Cerebellar cortex (tissue), 1 donor: ENCODE data around the gene AP1M1.
A peak's percentile ranks its signal among the peaks of the same experiment; 100 is the strongest.

Experiments
- DNase-seq: peaks from one replicate; pipeline ENCODE4 v3.0.0-alpha.2; 2015; ENCODE audit warnings: low spot score

AP1M1 gene

GRCh38 chr19:16185123-16185767 is 12.5 kb upstream of the AP1M1 start, which contains the start of gene FAM32A:
TSS of gene FAM32A (plus strand) at chr19:16185410. CDS start at chr19:16185443, 33 bp downstream.
- peak; percentile 99 for DNase-seq

DNA sequence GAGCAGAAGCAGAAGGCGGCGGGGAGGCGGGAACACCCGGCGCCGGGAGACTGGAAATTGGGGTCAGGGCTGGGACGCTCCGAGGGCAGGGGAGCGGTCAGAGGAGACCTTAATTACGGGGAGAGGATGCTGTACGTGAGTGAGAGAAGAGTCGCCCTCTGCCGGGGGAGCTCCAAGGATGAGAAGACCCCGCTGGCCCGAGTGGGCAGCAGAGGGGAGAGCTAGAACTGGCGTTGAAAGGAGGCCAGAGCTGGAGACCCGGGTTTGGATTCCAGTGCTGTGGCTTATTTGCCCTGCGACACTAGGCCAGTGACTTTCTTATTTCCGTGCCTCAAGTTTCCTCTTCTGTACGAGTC is 12.0 kb upstream of the AP1M1 start:
- peak; percentile 45 for DNase-seq

- no peak for DNase-seq
These were observed 9.2 kb upstream of the AP1M1 start for GRCh38 chr19:16188521-16188920.

- DNase-seq: no peak
These were observed 7.5 kb upstream of the AP1M1 start for GRCh38 chr19:16190198-16190597.

- DNase-seq: no peak
These were observed 7.0 kb upstream of the AP1M1 start for GRCh38 chr19:16190736-16191135.

DNA sequence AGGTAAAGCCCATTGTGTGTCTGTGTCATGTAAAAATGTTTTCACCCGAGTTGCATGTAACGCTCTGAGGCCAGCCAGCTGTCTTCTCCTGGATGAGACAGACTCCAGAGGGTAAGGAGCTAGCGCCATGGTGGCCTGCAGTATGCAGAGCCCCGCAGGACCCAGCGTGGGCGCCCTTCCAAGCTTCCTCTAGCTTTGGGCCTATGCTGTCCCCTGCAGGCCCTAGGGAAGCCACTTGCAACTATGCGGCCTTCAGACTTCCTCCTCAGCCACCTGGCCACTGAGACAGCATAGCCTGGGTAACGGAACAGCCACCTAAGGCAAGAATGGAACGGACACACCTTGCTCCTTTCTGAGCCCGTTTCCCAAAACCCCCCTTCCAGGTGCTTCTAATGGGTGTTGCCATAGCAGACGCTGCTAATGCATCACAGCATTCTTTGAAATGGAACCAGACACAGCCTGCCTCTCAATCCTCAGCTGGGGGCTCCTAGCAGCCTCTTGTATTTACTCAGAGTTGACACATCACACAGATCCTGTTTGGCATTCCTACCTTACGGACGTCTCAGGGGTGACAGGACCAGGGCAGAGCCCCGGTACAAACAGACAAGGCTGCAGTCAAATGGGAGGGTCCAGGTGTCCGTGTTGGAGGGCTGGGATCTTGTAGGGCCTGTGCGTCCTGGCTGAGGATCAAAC is 6.3 kb upstream of the AP1M1 start:
- no peak for DNase-seq

DNA sequence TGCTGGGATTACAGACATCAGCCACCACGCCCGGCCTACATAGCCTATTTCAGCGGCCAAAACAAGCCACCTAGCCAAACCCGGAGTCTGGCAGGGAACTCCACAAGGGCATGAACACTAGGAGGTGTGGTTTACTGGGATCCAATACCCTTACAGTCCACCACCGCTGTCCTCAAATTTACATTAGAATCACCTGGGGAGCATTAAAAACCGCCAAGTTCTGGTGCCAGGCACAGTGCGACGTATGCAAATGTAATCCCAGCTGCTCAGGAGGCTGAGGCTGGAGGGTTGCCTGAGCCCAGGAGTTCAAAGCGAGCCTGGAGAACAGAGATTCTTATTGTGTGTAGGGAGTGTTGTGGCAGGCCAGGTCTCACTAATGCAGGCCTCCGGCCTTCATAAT is 4.2 kb upstream of the AP1M1 start:
- no peak for DNase-seq

GRCh38 chr19:16197188-16197621 is 506 bp upstream of the AP1M1 start:
- no peak for DNase-seq

- DNase-seq: no peak
These were observed 600 bp downstream of the AP1M1 start for GRCh38 chr19:16198370-16198651.

GRCh38 chr19:16199275-16199932 is 1.7 kb downstream of the AP1M1 start:
- no peak for DNase-seq

DNA sequence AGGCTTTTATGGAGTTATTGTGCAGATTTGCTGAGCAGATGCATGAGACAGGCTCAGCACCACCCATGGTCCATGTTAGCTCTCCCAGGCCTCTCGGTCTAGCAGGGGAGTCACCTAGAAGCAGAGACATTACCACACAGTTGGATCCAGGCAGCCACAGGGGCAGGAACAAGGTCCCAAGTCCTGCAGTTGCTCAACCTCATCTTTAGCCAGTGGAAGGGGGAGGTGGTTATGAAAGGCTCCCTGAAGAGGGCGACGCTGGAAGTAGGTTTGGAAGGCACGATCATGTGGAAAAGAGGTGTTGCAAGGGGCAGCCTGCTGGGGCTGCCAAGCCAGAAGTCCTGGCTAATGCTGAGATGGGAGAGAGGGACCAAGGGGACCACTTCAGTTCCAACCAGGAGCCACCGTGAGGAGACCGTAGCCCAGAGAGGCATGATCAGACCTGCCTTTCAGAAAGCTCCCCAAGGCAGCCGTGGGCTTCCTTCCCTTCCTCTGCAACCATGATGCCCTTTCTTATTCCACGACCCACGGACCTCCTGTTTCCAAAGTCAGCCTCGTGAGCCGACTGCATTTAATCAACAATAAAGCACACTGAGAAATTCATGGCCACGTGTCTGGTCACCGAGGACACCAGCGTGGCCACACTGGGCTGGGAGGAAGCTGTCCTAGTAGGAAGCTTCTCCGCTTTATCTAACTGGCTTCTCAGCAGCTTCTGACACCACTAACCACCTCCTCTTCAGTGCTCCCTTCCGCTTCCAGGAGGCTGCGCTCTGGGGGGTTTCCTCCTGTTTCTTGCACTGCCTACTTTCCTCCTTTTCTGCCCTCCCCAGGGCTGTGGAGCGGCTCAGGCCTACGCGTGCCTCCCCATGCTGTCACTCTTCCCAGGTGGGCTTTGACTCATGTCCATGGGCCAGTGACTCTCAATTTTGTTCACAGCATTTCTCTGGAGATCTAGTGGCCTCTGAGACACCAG is 2.6 kb downstream of the AP1M1 start:
- DNase-seq: no peak

DNA sequence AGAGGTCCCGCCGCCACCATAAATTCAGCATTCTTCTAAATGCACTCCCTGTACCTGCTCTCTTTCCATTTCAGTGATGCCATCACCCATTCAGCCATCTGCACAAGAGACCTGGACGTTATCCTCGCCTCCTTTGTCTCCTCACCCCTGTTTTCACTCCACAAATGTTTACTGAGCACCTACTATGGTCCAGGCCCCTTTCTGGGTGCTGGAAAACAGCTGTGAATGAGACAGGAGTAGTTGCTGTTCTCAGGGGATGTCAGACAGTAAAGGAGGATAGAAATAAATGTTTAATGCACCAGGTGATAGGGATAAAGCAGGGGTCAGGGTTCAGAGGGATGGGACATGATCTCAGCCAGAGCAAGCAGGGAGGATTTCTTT is 3.3 kb downstream of the AP1M1 start:
- no peak for DNase-seq

- no peak for DNase-seq
These were observed 4.9 kb downstream of the AP1M1 start for GRCh38 chr19:16202320-16203255.

- DNase-seq: no peak
These were observed 5.7 kb downstream of the AP1M1 start for GRCh38 chr19:16203256-16204004.

GRCh38 chr19:16204005-16204294 is 6.2 kb downstream of the AP1M1 start:
- no peak for DNase-seq

DNA sequence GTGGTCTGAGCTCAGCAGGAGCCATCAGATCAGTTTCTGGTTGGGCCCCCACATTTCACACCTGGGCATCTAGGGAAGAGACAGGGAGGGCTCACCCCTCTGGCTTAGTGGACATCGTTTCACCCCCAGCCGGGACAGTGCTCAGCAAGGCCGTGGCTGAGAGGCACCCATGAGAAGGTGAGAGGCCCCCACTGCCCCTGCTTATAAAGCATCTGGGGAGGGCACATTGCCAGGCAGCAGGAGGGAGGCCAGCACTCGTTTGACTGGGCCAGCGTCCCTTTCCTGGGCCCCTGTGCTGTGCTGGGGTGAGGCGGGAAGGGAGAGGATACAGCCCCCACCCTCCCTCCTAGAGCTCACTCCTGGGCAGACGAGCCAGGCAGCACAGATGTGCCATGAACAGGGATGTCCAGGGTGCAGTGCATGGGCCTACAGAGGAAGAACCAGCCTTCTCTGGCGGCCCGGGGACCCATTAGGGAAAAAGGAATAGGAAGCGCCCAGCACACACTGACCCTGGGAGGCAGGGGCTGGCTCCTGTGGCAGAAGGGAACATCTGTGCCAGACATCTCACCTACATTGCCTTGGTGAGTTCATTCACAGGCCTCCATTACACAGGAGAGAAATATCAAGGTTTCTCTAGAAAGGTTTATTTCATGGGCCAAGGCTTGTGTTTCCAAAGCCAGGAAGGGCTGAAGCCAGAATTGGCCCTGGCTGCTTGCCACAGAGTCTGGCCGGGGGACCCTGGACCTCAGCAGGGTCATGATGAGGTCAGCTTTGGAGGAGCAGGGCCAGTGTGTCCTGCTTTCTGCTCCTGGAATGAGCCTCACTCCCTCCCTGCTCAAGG is 7.7 kb downstream of the AP1M1 start:
- no peak for DNase-seq

GRCh38 chr19:16206046-16206605 is 8.4 kb downstream of the AP1M1 start:
- DNase-seq: no peak

- no peak for DNase-seq
These were observed 8.9 kb downstream of the AP1M1 start for GRCh38 chr19:16206637-16207036.

GRCh38 chr19:16207063-16207462 is 9.4 kb downstream of the AP1M1 start:
- no peak for DNase-seq
